Left hindlimb (tissue), 1 donor: ENCODE results near the gene SORCS3.

Experiments used
- DNase-seq: peaks from one replicate; pipeline ENCODE4 v3.0.0-alpha.2; 2018

The SORCS3 gene

DNA sequence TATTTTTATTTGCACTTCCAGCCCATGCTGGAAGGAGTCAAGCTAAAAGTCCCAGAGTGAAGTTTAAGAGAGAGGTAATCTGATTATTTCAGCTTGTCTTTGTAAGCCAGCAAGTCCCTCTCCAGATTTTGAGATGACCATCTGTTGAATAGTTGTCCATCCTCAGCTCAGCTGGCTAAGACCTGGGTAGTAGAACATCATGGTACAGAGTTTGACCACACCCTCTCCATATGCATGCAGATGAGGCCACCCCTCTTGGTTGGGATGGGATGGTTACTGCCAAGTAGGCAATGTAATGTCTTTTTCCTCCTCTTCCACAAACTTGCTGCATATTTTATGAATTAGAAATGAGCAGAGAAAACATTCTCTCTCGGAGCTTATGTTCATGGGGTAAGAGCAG, 639.8 kb downstream of the SORCS3 start:
- no peak for DNase-seq

DNA sequence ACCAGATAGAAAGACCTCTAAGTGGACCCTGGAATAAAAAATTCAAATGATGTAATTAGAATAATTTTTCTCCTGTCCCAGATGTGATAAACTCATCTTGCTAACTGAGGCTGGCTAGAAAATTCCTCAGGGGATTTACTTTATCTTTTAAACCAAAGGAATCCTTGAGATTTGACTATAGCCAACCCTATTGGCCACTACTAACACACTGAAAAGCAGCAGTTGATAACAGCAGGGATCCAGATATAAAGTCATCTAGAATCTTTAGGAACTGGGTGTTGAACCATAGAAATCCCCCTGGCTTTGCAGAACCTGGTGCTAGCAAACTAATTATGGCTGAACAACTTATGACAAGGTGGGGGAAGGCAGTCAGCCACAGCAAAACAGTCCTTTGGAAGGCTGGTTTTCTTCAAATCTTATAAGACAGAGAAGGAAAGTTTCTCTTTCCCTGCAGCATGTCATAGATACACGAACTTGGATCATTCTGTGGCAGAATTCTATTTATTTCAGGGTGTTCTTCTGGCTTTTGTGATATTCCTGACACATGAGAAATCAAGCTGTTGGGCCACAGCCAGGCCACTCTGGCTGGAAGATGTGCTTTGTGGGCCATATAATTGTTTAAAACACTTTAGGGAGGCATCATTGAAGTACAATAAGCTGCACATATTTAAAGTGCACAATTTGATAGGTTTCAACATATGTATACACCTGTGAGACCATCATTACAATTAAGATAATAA, 643.6 kb downstream of the SORCS3 start:
- DNase-seq, result no peak

DNA sequence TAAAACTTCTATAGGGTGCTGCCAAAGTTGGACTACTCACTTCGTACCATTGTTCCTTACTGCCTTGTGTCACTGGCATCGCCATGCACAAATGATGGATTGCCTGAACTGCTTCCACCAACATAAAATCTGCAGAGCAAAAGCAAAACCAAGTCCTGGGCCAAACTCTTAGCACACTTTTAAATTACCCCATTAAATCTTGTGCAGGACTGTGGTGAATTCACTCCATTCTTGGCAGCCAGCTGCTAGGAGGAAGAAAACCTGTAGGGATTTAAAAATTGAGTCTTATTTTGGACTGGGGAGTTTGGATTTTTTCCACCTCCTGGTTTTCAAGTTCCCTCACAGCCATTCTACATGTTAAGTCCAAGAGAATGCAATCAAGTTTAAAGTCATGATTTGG, 646.9 kb downstream of the SORCS3 start:
- no peak for DNase-seq

DNA sequence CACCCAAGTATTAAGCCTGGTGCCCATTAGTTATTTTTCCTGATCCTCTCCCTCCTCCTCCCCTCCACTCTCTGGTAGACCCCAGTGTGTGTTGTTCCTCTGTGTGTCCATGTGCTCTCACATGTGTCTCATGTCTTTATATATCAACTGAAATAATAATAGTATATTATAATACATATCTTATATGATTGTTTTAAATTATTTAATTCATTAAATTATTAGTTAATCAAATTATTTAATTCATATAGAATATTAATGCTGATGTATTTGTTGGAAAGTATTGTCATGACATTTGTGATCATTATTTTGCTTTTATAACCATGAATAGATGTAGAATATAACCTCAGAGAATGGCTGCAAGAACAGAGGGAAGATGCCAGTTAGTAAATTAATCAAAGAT, 647.5 kb downstream of the SORCS3 start:
- no peak for DNase-seq

DNA sequence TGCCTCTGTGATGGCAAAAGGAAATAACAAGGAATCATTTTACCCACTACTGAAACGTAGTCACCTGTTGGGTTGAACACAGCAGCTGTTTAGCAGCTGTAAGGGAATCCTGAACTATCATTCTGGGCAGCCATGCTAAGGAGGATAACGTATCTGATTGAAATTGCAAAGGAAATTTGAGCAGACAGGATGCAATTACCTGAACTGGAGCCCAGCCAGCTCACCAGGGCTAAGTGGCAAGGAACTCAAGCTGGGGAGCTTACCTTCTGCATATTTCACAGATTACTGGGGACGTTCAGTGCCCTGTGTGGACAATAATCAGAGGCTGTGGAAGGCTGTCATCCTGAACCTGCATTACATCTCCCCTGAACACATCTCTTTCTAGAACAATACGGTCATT, 650.5 kb downstream of the SORCS3 start:
- no peak for DNase-seq

DNA sequence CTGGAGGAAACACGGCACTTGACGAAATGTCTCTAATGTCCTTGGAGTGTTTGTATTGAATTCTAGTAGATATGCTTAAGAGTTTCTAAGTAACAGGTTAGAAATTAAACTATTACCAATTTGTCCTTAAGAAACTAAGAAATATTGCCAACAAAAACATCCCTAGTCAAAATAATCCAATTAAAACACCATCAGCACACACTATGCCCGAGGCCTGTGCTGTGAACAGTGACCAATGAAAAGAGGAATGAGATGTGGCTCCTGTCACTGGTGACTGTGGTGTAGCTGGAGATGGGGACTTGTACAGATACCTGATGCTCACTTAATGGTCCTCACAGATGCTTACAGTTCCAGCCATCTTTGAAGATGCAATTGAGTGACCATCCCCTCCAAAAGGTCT, 651.1 kb downstream of the SORCS3 start:
- no peak for DNase-seq
